B cell (primary cell): ENCODE results near the gene COL6A1. TPM values are rescaled to one million over a fixed set of nuclear protein-coding genes. Genes with fewer than 3 reads are reported as not detected.

Experiments used
- ATAC-seq: fragments of 200-7000 bp; cut with Tn5 transposase; one replicate; pipeline ENCODE4 v1.10.0; 2021; ENCODE audit warnings: low read depth, mild to moderate bottlenecking, moderate number of reproducible peaks, moderate library complexity
- CTCF ChIA-PET: fragments of 350-600 bp; sonication (Branson Sonifier 250); formaldehyde crosslinking; loops from one replicate; lab custom pipeline; 2021; ENCODE audit warnings: antibody characterized with exemption, inconsistent platforms; lab: Charles Lee
- POLR2A ChIA-PET: fragments of 350-600 bp; sonication (Branson Sonifier 250); formaldehyde crosslinking; loops from one replicate; lab custom pipeline; 2021; ENCODE audit warnings: antibody characterized with exemption; lab: Charles Lee
- DNase-seq: peaks from one replicate; pipeline ENCODE4 v3.0.0; 2013
- H2AFZ ChIP-seq: 2 replicates; pipeline ENCODE4 v1.6.1; 2012; ENCODE audit warnings: mild to moderate bottlenecking, low read depth, low read length; ENCODE audit not compliant: insufficient read depth, poor library complexity, severe bottlenecking
- H3K27ac ChIP-seq, 2 donors: 1 replicate in 1 of 2; 2 replicates in 1 of 2; pipeline ENCODE4 v1.5.1; 2012 to 2013; ENCODE audit warnings: low read length in 2 of 2, mild to moderate bottlenecking in 2 of 2, moderate library complexity in 1 of 2
- H3K27me3 ChIP-seq, 4 experiments: fragments of 200-600 bp in 1 of 4; sonication (generic) in 1 of 4; replicated peaks in 1 of 4; 1 replicate in 2 of 4; 2 replicates in 2 of 4; pipeline versions ENCODE4 v1.6.1 to v1.7.0; 2013 to 2016; ENCODE audit warnings: low read length in 3 of 4, mild to moderate bottlenecking in 2 of 4, mixed read lengths in 1 of 4, moderate library complexity in 1 of 4; ENCODE audit not compliant: insufficient read depth in 4 of 4, control insufficient read depth in 3 of 4; ENCODE audit errors: control extremely low read depth in 1 of 4
- H3K36me3 ChIP-seq, 2 experiments: replicated peaks in 1 of 2; 1 replicate in 1 of 2; 2 replicates in 1 of 2; pipeline versions ENCODE4 v1.6.1 to v1.7.1; 2013; ENCODE audit warnings: low read length in 1 of 2; ENCODE audit not compliant: insufficient read depth in 2 of 2, control insufficient read depth in 1 of 2; ENCODE audit errors: control extremely low read depth in 1 of 2, extremely low read depth in 1 of 2
- H3K4me1 ChIP-seq, 2 donors: fragments of 200-600 bp in 1 of 2; sonication (generic) in 1 of 2; 1 replicate in 1 of 2; 2 replicates in 1 of 2; pipeline versions ENCODE4 v1.5.1 to v1.6.1; 2013 to 2017; ENCODE audit warnings: low read length in 2 of 2; ENCODE audit not compliant: control insufficient read depth in 2 of 2, insufficient read depth in 2 of 2
- H3K4me2 ChIP-seq: replicated peaks from 2 replicates; pipeline ENCODE3; 2012; ENCODE audit warnings: mild to moderate bottlenecking, low read depth, low read length; ENCODE audit not compliant: poor library complexity, severe bottlenecking
- H3K4me3 ChIP-seq, 5 experiments: fragments of 200-600 bp in 1 of 5; sonication (generic) in 1 of 5; 1 replicate in 3 of 5; 2 replicates in 2 of 5; pipeline versions ENCODE4 v1.5.1 to v1.7.0; 2011 to 2016; ENCODE audit warnings: low read length in 4 of 5, mild to moderate bottlenecking in 4 of 5, low read depth in 2 of 5, control low read depth in 1 of 5, moderate library complexity in 1 of 5; ENCODE audit not compliant: insufficient read depth in 1 of 5; ENCODE audit errors: control extremely low read depth in 1 of 5, extremely low read depth in 1 of 5
- H3K79me2 ChIP-seq: fragments of 200-600 bp; sonication (generic); one replicate; pipeline ENCODE4 v1.6.0; 2016; ENCODE audit warnings: low read length; ENCODE audit not compliant: control insufficient read depth, insufficient read depth
- H3K9ac ChIP-seq: fragments of 200-600 bp; sonication (generic); 2 replicates; pipeline ENCODE4 v1.6.1; 2017; ENCODE audit warnings: mild to moderate bottlenecking, low read length, moderate library complexity
- H3K9me3 ChIP-seq, 3 donors: one replicate each; pipeline versions ENCODE4 v1.6.1 to v1.7.1; 2013; ENCODE audit warnings: low read length in 2 of 3; ENCODE audit not compliant: control insufficient read depth in 2 of 3, insufficient read depth in 1 of 3; ENCODE audit errors: control extremely low read depth in 1 of 3
- H4K20me1 ChIP-seq: 2 replicates; pipeline ENCODE4 v1.6.0; 2012; ENCODE audit warnings: mild to moderate bottlenecking, low read length; ENCODE audit not compliant: insufficient read depth, control insufficient read depth, poor library complexity, severe bottlenecking
- H3K27ac Mint-ChIP-seq: one replicate; pipeline ENCODE4 v1.8.0; 2021; ENCODE audit warnings: mixed read lengths
- H3K27me3 Mint-ChIP-seq: one replicate; pipeline ENCODE4 v1.8.0; 2021; ENCODE audit warnings: mixed read lengths
- H3K4me1 Mint-ChIP-seq: one replicate; pipeline ENCODE4 v1.8.0; 2021; ENCODE audit warnings: mixed read lengths
- H3K4me3 Mint-ChIP-seq: one replicate; pipeline ENCODE4 v1.8.0; 2021; ENCODE audit warnings: mixed read lengths
- H3K9me3 Mint-ChIP-seq: one replicate; pipeline ENCODE4 v1.8.0; 2022; ENCODE audit warnings: mixed read lengths; ENCODE audit not compliant: insufficient read depth
- EZH2 ChIP-seq: IDR thresholded peaks from 2 replicates; pipeline ENCODE4 v1.6.1; 2012; ENCODE audit warnings: borderline replicate concordance, low read depth, mild to moderate bottlenecking, moderate library complexity, low read length; ENCODE audit not compliant: insufficient read depth, poor library complexity, severe bottlenecking
- WGBS: methylation state at CpG from one replicate; pipeline ENCODE4 v1.1.5; 2013; ENCODE audit warnings: missing lambda C conversion rate; ENCODE audit not compliant: insufficient coverage; 5-methylcytosine and 5-hydroxymethylcytosine counted together
- intact Hi-C: fragments of 100-400 bp; cut with micrococcal nuclease; formaldehyde crosslinking; loops from one replicate; pipeline ENCODE4 v1.10.0; 2022
- polyA plus RNA-seq: library from polyadenylated mRNA; depleted of rRNA; stranded (reverse); fragments of >200 nt; gene quantifications from 2 replicates; pipeline ENCODE4 v1.2.3, GENCODE V29; 2012
- total RNA-seq, 2 donors: library from RNA; stranded (reverse); fragments of 120-200 nt in 1 of 2; gene quantifications; 1 replicate in 1 of 2; 2 replicates in 1 of 2; pipeline versions ENCODE4 v1.2.3 to v1.2.4, GENCODE V29; 2013 to 2022
- TF ChIP-seq, protein P1 (sequence below): fragments of 200-600 bp; IDR thresholded peaks from one replicate; pipeline ENCODE4 v1.8.0; 2022; ENCODE audit warnings: antibody characterized with exemption, mild to moderate bottlenecking

Gene COL6A1
- total and polyA plus RNA-seq, 2 donors (not counting 1 experiment from before 2014, with no cell fraction given), result 0.39 to 0.67 TPM

DNA sequence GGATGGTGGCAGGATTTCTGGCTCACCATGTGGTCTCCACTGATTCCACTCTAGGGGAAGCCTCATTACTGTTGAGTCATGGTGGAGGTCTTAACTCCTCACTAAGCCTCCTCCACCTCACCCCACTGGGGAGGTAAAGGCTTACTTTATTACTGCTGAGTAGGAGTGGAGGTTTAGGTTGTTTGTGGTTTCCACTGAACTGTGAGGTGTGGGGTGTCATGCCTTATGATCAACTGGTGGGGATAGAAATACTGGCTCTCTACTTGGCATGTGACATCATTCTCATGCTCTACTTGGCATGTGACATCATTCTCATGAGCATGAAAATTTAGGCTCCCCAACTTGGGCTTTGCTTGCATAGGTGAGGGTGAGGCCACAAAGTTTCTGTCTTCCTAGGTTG lies 35.6 kb downstream of the COL6A1 start:
- H3K36me3 ChIP-seq, result no peaks in the 10 kb centered on the region
- peaks cover 0 to 15% (median 5%) of the 10 kb centered on the region in 4 experiments for H3K27me3 ChIP-seq
- CTCF ChIA-PET, result no interaction called here
- no peaks in the 10 kb centered on the region for H3K79me2 ChIP-seq
- H3K4me3 ChIP-seq, result no peak overlapping the region
- Mint-ChIP-seq H3K27me3 (peaks cover 43% of the 10 kb centered on the region), H3K4me1 (no peaks in the 10 kb centered on the region), H3K4me3 (no peak overlapping the region), H3K9me3 (no peaks in the 10 kb centered on the region), H3K27ac (no peak overlapping the region)
- no peak overlapping the region for H3K27ac ChIP-seq
- POLR2A ChIA-PET, result no interaction called here
- no peaks in the 10 kb centered on the region for H4K20me1 ChIP-seq
- no peak for ATAC-seq
- H3K9me3 ChIP-seq, result no peaks in the 10 kb centered on the region
- TF ChIP-seq, protein P1, sequence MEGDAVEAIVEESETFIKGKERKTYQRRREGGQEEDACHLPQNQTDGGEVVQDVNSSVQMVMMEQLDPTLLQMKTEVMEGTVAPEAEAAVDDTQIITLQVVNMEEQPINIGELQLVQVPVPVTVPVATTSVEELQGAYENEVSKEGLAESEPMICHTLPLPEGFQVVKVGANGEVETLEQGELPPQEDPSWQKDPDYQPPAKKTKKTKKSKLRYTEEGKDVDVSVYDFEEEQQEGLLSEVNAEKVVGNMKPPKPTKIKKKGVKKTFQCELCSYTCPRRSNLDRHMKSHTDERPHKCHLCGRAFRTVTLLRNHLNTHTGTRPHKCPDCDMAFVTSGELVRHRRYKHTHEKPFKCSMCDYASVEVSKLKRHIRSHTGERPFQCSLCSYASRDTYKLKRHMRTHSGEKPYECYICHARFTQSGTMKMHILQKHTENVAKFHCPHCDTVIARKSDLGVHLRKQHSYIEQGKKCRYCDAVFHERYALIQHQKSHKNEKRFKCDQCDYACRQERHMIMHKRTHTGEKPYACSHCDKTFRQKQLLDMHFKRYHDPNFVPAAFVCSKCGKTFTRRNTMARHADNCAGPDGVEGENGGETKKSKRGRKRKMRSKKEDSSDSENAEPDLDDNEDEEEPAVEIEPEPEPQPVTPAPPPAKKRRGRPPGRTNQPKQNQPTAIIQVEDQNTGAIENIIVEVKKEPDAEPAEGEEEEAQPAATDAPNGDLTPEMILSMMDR, result no peak
- TF ChIP-seq EZH2, result no peak
- intact Hi-C loops, result no loop called here
- H2AFZ ChIP-seq, result no peak overlapping the region
- no peak overlapping the region for H3K9ac ChIP-seq
- H3K4me2 ChIP-seq, result no peak overlapping the region
- no peak for DNase-seq
- H3K4me1 ChIP-seq, result no peaks in the 10 kb centered on the region

DNA sequence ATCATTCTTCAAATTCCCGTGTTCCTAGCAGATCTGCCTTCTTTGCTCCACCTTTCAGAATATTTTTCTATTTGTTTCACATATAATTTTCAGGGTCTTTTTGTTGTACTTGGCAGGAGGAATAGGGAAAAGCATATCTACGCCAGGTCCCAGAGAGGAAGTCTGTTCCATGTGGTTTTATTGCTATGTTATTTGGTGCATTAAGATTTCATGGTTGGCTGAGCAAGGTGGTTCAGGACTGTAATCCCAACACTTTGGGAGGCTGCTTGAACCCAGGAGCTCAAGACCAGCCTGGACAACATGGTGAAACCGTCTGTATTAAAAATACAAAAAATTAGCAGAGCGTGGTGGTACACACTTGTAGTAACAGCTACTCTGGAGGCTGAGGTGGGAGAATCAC lies 36.1 kb downstream of the COL6A1 start:
- no peak for ATAC-seq
- Histone ChIP-seq H3K4me3 (no peak overlapping the region), H3K4me1 (no peaks in the 10 kb centered on the region), H2AFZ (no peak overlapping the region), H3K27me3 (peaks cover 0 to 15% (median 5%) of the 10 kb centered on the region in 4 experiments), H3K36me3 (no peaks in the 10 kb centered on the region), H4K20me1 (no peaks in the 10 kb centered on the region), H3K4me2 (no peak overlapping the region), H3K79me2 (no peaks in the 10 kb centered on the region), H3K9me3 (no peaks in the 10 kb centered on the region), H3K9ac (no peak overlapping the region), H3K27ac (no peak overlapping the region)
- CTCF ChIA-PET, result no interaction called here
- no peak for DNase-seq
- WGBS, result 80% methylated on average over 2 of the region's 4 CpGs
- Mint-ChIP-seq H3K27ac (no peak overlapping the region), H3K27me3 (peaks cover 40% of the 10 kb centered on the region), H3K9me3 (no peaks in the 10 kb centered on the region), H3K4me1 (no peaks in the 10 kb centered on the region), H3K4me3 (no peak overlapping the region)
- intact Hi-C loops, result no loop called here
- TF ChIP-seq, protein P1, result no peak
- no peak for TF ChIP-seq EZH2
- POLR2A ChIA-PET, result no interaction called here
